Measurements from ENCODE around the gene UTP3. TPM values are rescaled to one million over a fixed set of nuclear protein-coding genes. Genes with fewer than 3 reads are reported as not detected.

The UTP3 gene
- total RNA-seq (2011; cell fraction: chromatin; rRNA removed; ENCODE audit: low replicate concordance): 6.4 and 21.4 TPM in 2 replicates
- 6.3 and 6.5 TPM in 2 replicates for total RNA-seq (2011; cell fraction: nucleolus; rRNA removed)
- 10.2 and 12.8 TPM in 2 replicates for total RNA-seq (2011; cell fraction: nucleoplasm; rRNA removed)
- total RNA-seq (2014; rRNA removed) (32.2 and 34.0 TPM in 2 replicates), total RNA-seq (2014; rRNA removed; fragmentation: Illumina TruSeq; extraction: Trizol) (34.5 and 35.0 TPM in 2 replicates), total RNA-seq (2015; rRNA removed; fragmentation: Illumina TruSeq; extraction: Trizol) (30.6 and 32.4 TPM in 2 replicates), total RNA-seq (2021) (33.4 and 38.8 TPM in 2 replicates), polyA plus RNA-seq (2011; rRNA removed) (17.2 and 30.9 TPM in 2 replicates), polyA plus RNA-seq (2014; fragmentation: Illumina TruSeq; extraction: Trizol) (59.1 and 69.3 TPM in 2 replicates), polyA plus RNA-seq (2014; fragmentation: Nextera tagmentation; extraction: Ambion mirVana) (10 to 100 TPM; 11.9 to 12.4 TPM), polyA plus RNA-seq (2014; rRNA removed) (54.6 and 64.8 TPM in 2 replicates), polyA minus RNA-seq (2011; rRNA and poly(A)+ RNA removed) (12.6 and 17.2 TPM in 2 replicates), Bru-seq, nascent RNA (percentile 99 among the genes with signal in this experiment), BruChase-seq, experiment 1, labeled RNA remaining after a 2-hour chase (percentile 99 among the genes with signal in this experiment), BruChase-seq, experiment 2, labeled RNA remaining after a 6-hour chase (percentile 99 among the genes with signal in this experiment)
- polyA plus RNA-seq (2011; cell fraction: cytosol; rRNA removed): 12.1 and 15.7 TPM in 2 replicates
- 7.1 and 7.7 TPM in 2 replicates for polyA plus RNA-seq (2011; cell fraction: nucleus; rRNA removed)
- polyA plus RNA-seq (2012): 35.7 and 50.1 TPM in 2 replicates
- polyA minus RNA-seq (2011; cell fraction: cytosol; rRNA and poly(A)+ RNA removed): 6.4 and 9.3 TPM in 2 replicates
- polyA minus RNA-seq (2011; cell fraction: nucleus; rRNA and poly(A)+ RNA removed): 4.4 and 8.4 TPM in 2 replicates
- long read RNA-seq, experiment 1, transcript UTP3-201 (1 exons, 2,073 nt): major isoform, 50 of 50 reads
- long read RNA-seq, experiment 1, partial matches to known transcripts: 0 of 50 reads
- long read RNA-seq, experiment 1, other reads (novel, unspliced or antisense): 0 of 50 reads
- long read RNA-seq, experiment 2, transcript UTP3-201 (1 exons, 2,073 nt): major isoform, 54 of 55 reads
- long read RNA-seq, experiment 2, partial matches to known transcripts: 0 of 55 reads
- long read RNA-seq, experiment 2, other reads (novel, unspliced or antisense): 1 of 55 reads
- long read RNA-seq, experiment 3, transcript UTP3-201 (1 exons, 2,073 nt): major isoform, 14 of 14 reads
- long read RNA-seq, experiment 3, partial matches to known transcripts: 0 of 14 reads
- long read RNA-seq, experiment 3, other reads (novel, unspliced or antisense): 0 of 14 reads

DNA sequence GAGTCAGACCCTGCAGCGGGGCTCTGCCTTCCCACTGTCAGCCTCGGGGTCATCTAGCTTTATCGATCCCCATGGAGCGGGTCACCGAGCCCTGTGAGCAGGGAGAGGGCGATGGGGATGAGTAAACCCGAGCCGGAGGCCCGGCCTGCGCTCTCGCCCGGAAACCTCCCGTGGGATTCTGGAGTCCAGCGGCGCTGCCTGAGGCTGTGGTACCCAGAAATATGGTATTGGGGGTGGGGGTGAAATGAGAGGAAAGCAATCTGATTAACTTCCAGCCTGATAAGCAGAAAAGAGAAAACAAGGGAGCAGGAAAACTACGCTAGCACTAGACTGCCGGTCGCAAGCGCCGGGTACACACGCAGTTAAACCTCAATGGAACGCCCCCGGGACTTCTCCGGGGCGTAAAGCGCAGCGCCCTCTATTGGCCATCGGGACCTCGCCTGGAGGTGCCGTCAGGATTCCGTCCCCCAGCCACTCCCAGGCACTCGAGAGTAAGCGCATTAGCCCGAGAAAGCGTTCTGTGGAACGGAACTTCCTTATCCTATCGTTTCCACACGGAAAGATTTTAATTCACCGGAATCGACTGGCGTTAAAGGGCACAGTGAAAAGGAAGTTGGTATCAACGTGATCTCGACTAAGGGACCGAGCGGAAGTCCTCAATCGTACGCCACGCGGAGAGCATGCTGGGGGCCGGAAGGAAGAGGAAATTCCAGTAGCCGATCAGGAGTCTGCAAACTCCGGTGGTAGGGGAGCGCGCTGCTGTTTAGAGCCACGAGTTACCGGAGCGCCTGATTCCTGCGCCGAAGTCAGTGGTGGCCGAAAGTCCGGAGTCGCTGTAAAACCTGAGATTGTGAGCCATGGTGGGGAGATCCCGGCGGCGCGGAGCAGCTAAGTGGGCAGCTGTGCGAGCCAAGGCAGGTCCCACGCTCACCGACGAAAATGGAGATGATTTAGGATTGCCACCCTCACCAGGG is at the start of gene UTP3:
UTP3 (plus strand) TSS at position 712 of the 974 bp plus-strand sequence; CDS start at position 858, 146 bp downstream.
- Histone ChIP-seq H3K4me3 (peak within 1 kb of the TSS; percentile 76), H3K27me3 (ENCODE audit: control insufficient read depth in 2 of 2, insufficient read depth in 2 of 2, low read length in 2 of 2) (no peaks in the 10 kb centered on the region), H3K36me3 (ENCODE audit: control insufficient read depth, insufficient read depth, low read length) (peaks cover 24% of the 10 kb centered on the region), H3K79me2 (ENCODE audit: control insufficient read depth, insufficient read depth, low read length) (peaks cover 42% of the 10 kb centered on the region), H3K9ac (ENCODE audit: insufficient read depth in 1 of 2, low read depth in 2 of 2, low read length in 2 of 2) (peak within 1 kb of the TSS; percentile 90 to 96), H3K4me2 (ENCODE audit: insufficient read depth, low read length) (peak within 1 kb of the TSS; percentile 100), H3K4me1 (replicated peaks in 1 of 2; ENCODE audit: control insufficient read depth in 2 of 2, insufficient read depth in 2 of 2, low read length in 2 of 2) (peaks cover 7 to 12% of the 10 kb centered on the region in 2 experiments), H3K27ac (ENCODE audit: extremely low read depth, low read depth, low read length) (peak within 1 kb of the TSS; percentile 82), H3K9me3 (replicated peaks; ENCODE audit: control insufficient read depth, insufficient read depth, low read depth, low read length) (no peaks in the 10 kb centered on the region), H4K20me1 (replicated peaks; ENCODE audit: control insufficient read depth, insufficient read depth, low read length) (peaks cover 14% of the 10 kb centered on the region; the same call in 1 of the 2 replicates), H3K9me1 (ENCODE audit: control insufficient read depth, insufficient read depth, low read length) (no peaks in the 10 kb centered on the region), H2AFZ (ENCODE audit: low read depth, low read length) (peak within 1 kb of the TSS; percentile 96)
- TSS peak; percentile 99 for BruUV-seq (replicated peaks)
- DNase-seq (ENCODE audit: extremely low read depth in 1 of 4, low spot score in 3 of 4) (peak; percentile 81 to 97 (median 87)), FAIRE-seq (peak; percentile 98), ATAC-seq (peak; percentile 96)
- intact Hi-C loops (cut with micrococcal nuclease) (loop anchor here (1.0 to 5.0 kb wide), 2 partner anchors 17 to 36 kb away; no protein-coding TSS in a partner anchor), in situ Hi-C loops (cut with MboI) (no loop called here)
- ChIA-PET POLR2A (interaction anchor here (0.7 to 2.4 kb wide), 5 partner anchors 9 to 26 kb away, joined by 3 to 15 read pairs (median 4); no protein-coding TSS in a partner anchor), CTCF (ENCODE audit: low intra/inter-chr PET ratio) (interaction anchor here (0.7 kb wide), 1 partner anchor 238 kb away, joined by 5 read pairs; no protein-coding TSS in a partner anchor)
- WGBS (ENCODE audit: insufficient coverage, low coverage, missing lambda C conversion rate): under 1% methylated on average over 70 of the region's 70 CpGs
- TF ChIP-seq MCM5 (IDR thresholded peaks at IDR 0.05; ENCODE audit: low read depth) (no peak), ZNF583 (CRISPR knock-in tag; IDR thresholded peaks at IDR 0.05) (no peak), ZFP30 (CRISPR knock-in tag; IDR thresholded peaks at IDR 0.05; ENCODE audit: borderline replicate concordance) (no peak), XRCC3 (IDR thresholded peaks at IDR 0.05) (no peak), SAFB (IDR thresholded peaks at IDR 0.05; ENCODE audit: borderline replicate concordance, low read depth, low read length) (no peak), ZNF124 (CRISPR knock-in tag; IDR thresholded peaks at IDR 0.05) (no peak), CLOCK (CRISPR knock-in tag; IDR thresholded peaks at IDR 0.05; ENCODE audit: borderline replicate concordance) (no peak), CEBPG (CRISPR knock-in tag; IDR thresholded peaks at IDR 0.05) (no peak), CEBPG (tag; conservative IDR thresholded peaks at IDR 0.05 in 1 of 2, IDR thresholded peaks at IDR 0.05 in 1 of 2) (no peak), ZNF444 (CRISPR knock-in tag; IDR thresholded peaks at IDR 0.05) (no peak), HNRNPLL (IDR thresholded peaks at IDR 0.05; ENCODE audit: low read depth, low read length, poor library complexity, severe bottlenecking) (peak; percentile 85), MXD1 (CRISPR knock-in tag; IDR thresholded peaks at IDR 0.05; ENCODE audit: borderline replicate concordance, poor library complexity, severe bottlenecking) (peak; percentile 32)

All from K562 (cell line).